ENCODE results near the gene NECAB2.
"Not testable (repeated sequence)": the region's sequence is repeated elsewhere in the genome, so short reads cannot be mapped to it uniquely, and the experiment has no call there.

NECAB2 gene

DNA sequence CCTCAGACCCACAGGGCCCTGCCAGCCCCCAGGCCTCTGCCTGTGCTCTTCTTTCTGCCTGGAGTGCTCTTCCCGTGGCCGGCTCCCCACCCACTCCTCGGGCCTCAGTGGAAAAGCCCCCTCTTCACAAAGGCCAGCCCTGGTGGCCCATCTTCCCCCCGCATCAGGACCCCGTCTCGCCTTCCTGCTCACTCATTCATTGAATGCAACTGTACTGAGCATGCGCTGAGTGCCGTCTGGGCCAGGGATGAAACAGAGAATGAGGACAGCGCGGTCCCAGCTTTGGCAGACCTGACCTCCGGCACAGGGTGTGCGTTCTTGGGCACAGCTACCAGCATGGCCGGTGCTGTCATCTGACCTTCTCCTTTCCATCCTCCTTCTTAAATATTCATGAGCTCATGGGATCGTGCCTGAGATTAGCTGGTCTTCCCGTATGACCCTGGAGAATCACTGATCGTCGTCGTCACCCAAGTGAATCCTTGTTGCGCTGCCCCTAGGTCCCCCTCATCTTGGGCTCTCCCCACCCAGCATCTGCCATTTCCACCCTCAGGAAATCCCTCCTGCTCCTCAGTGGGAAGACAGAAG is 31.4 kb upstream of the NECAB2 start:
- no peak for DNase-seq (ENCODE audit: low spot score)

DNA sequence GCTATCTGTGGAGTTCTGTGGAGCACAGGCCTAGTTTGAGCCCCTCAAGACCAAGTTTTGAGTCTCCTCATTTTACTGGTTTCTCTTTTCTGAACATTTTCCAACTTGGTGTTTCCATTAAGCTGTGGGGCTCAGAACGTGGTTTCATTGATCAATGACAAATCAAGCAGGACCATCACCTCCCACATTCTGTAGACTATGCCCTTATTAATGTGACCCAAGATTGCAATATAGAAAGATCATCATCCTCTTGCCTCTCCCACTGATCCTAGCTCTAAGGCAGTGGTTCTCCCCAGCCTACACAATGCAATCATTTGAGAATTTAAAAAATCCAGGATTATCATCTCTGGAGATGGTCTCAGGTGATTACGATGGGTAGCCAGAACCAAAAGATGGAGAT is 30.8 kb upstream of the NECAB2 start:
- no peak for DNase-seq (ENCODE audit: low spot score)

DNA sequence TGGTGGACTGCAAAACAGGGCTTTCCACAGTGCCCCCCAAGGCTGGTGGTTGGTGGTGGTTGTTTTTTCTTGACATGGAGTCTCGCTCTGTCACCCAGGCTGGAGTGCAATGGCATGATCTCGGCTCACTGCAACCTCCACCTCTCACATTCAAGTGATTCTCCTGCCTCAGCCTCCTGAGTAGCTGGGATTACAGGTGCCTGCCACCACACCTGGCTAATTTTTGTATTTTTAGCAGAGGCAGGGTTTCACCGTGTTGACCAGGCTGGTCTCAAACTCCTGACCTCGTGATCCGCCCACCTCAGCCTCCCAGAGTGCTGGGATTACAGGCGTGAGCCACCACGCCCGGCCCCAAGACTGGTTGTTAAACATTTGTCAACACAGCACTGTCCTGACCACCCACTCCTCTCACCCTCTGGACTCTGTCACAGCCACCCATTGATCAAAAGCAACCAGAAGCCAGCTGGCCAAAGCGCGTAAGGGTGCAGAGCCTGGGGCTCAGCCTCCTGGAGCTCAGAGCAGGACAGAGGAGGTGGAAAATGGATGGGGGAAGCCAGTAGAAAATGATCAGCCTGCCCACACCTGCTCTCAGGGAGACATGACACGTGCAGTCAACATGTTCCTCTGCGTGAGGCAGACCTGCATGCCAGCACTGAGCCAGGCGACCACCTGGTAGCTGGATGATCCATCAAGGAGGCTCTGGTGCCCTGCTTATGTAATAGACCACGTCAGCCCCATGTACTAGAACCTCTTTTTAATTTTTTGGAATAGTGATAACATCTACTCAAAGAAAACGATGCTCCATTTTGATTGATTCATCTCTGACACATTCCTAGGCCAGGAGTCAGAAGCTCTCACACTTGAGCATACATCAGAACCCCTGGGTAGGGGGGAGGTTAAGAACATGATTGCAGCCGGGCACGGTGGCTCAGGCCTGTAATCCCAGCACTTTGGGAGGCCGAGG is 29.8 kb upstream of the NECAB2 start:
- no peak for DNase-seq (ENCODE audit: low spot score)

DNA sequence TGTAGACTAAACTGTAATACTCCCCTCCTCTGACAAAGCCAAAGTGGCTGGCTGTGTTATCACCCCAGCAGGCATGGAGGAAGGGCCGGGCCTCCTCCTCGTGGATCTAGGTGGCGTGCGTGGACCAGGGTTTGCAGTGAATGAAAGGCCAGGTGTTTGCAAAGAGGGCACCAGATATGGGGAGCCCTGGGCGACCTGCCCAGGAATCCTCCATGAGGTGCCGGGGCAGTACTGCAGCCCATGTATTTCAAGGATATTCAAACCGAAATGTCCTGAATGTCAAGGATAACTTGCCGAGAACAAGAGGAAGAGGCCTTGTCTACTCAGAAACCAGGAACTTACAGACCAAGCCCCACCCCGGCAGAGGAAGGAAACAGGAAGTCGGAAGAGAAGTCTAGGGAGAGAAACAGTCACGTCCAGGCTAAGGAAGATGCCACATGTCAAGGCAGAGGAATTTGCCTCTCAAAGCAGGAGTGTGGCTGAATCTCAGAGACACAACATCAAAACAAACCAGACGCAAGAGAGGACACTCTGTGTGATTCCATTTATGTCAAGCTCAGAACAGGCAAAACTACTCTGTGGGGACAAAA is 28.7 kb upstream of the NECAB2 start:
- no peak for DNase-seq (ENCODE audit: low spot score)

DNA sequence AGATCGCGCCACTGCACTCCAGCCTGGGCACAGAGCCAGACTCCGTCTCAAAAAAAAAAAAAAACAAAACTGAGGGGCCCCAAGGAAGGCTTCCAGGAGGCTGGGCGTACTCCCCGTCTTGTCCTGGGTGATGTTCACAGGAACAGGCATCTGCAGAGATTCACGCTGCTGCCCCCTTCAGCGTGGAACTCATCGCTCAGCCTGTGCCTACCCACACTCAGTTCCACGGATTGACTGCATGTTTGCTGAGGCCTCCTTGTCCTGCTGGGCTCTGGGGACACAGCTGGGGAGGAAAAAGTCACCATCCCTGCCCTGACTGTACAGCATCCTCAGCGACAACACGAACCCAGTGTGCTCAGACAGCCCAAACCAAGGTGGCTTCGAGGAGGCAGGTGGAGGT is 27.9 kb upstream of the NECAB2 start:
- DNase-seq (ENCODE audit: low spot score), result no peak

DNA sequence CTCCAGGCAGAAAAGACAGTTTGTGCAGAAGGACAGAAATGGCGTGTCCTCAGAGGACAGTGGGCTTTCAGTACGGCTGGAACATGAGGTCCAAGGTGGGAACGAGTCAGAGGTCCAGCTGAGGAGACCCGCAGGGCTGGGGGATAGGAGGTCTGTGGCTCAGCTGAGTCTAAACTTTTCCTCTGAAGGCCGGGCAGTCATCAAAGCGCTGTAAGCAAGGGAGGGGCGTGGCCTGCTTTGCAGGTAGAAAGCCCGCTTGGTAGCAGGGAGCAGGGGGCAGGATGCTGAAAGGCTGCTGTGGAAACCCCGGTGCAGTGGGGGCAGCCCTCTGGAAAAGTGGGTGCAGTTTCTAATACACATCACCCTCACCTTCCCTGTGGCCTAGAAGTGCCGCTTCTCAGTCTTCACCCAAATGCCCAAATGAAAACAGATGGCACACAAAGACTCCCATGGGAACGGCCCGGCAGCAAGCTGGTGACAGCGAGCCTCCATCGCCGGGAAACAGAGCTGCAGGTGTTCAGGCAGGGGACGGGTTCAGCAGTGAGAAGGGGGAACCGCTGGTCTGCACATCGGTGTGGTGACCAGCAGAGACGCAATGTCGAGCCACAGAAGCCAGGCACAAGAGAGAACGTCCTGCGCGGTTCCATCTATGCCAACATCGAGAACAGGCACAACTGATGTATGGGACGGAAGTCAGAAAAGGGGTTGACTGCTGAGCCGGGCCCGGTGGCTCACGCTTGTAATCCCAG is 27.2 kb upstream of the NECAB2 start:
- no peak for DNase-seq (ENCODE audit: low spot score)

DNA sequence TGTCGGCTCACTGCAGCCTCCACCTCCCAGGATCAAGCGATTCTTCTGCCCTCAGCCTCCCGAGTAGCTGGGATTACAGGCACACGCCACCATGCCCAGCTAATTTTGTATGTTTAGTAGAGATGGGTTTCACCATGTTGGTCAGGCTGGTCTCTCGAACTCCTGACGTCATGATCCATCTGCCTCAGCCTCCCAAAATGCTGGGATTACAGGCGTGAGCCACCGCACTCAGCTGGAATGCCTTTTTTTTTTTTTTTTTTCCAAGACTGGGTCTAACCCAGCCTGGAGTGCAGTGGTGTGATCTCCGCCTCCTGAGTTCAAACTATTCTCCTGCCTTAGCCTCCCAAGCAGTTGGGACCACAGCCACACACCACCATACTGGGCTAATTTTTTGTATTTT is 26.5 kb upstream of the NECAB2 start:
- DNase-seq (ENCODE audit: low spot score), result not testable (repeated sequence)

DNA sequence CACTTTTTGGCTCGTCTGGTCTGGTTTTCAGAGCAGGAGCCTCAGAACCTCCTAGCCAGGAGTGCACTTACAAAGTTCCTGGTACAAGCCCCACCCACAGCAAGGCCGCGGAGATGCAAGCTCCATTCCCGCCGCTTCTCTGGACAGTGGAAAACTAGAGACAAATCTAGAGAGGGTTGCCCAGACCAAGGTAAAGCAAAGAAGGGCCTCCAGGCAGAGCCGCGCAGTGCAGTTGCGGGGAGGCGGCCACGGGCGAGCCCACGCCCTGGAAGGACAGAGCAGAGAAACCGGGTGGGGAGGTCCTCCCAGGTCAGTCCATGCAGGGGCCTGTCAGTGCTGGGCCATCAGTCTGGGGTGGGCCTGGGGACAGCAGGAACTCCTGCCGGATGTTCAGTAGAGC is 26.0 kb upstream of the NECAB2 start:
- DNase-seq (ENCODE audit: low spot score), result no peak

DNA sequence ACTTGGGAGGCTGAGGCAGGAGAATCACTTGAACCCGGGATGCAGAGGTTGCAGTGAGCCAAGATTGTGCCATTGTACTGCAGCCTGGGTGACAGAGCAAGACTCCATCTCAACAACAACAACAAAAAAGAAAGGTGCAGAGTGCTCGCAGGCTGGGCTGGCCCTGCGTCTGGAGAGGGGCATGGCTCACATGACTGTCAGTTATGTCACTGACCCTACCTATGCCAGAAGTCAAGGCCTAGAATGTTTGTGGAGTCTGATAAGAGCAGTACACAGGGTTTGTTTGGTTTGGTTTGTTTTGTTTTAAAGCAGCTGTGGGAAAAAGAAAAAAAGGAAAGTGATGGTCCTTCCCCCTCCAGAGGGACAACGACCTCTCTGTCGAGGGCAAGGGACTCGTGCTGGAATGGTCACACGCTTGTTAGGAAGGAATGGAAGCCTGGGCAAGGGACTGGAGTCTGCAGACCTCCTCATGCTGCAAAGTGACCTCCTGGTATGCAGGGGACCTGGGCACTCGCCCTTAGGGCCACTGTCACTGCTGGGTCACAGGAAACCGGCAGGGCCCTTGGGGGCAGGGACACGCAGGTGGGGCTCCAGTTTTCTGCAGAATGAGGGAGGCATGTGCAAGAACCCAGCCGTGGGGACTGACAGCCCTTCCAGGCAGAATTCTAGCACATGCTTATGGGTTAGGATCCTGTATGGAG is 25.1 kb upstream of the NECAB2 start:
- no peak for DNase-seq (ENCODE audit: low spot score)

DNA sequence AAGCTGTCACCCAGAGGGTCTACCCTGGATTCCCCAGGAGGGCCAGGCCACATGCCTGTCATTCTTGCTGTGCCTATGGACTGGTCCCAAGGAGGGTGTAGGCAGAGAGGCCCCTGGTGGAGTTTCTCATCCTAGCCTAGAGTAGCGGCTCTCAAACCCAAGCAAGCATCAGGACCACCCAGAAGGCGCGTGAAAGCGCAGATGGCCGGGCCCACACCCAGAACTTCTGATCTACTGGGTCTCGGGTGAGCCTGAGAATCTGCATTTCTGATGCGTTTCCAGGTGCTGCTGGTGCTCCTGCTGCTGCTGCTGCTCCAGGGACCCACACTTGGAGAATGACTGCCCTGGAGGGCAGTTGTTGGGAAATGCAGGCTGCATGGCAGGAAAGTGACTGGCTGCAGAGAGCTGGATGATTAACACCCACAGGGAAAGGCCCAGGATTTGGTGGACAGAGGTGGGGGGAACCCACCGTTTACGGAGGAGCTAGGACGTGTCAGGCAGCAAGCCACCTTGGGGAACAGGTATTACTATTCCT is 24.5 kb upstream of the NECAB2 start:
- no peak for DNase-seq (ENCODE audit: low spot score)

DNA sequence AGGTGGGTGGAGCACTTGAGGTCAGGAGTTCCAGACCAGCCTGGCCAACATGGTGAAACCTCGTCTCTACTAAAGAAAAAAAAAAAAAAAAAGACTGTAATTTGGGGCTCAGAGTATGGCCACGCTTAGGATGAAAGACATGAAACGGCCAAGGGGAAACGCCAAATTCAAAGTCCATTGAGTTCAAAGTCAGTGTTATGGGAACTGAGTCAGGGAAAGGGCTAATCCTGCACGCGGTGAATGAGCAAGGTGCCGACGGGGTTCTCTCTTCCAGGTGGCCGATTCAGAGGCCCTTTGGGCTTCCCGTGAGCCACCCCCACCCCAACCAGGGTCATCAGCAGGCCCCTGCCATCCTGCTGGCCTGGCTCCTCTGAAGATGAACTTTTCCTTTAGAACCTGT is 22.5 kb upstream of the NECAB2 start:
- DNase-seq (ENCODE audit: low spot score), result no peak

DNA sequence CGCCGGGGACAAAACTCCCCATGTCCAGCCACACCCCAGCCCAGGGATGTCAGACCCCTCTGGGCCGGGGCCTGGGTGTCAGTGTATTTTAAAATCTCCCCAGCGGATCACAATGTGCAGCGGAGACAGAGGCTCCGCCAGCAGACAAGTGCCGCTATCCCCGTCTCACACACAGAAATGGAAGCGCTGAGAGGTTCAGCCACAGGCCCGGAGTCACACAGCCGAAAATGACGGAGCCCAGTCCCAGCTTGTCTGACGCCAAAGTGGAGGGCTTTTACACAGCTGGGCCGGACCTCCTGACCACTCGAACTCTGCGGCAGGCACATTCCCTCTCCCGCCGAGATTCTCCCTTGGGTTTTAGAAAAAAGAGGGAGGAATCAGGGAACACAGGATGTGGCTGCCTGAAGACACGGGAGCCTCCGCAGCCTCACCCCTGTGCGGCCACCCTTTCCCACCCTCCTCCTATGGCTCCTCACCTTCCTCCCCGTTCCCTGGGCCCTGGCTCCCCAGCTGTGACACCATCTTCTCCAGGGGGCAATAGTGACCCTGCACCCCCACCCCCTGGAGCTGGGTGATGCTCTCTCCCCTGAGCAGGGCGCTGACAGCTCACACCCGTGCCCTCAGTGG is 21.8 kb upstream of the NECAB2 start:
- DNase-seq (ENCODE audit: low spot score), result no peak

DNA sequence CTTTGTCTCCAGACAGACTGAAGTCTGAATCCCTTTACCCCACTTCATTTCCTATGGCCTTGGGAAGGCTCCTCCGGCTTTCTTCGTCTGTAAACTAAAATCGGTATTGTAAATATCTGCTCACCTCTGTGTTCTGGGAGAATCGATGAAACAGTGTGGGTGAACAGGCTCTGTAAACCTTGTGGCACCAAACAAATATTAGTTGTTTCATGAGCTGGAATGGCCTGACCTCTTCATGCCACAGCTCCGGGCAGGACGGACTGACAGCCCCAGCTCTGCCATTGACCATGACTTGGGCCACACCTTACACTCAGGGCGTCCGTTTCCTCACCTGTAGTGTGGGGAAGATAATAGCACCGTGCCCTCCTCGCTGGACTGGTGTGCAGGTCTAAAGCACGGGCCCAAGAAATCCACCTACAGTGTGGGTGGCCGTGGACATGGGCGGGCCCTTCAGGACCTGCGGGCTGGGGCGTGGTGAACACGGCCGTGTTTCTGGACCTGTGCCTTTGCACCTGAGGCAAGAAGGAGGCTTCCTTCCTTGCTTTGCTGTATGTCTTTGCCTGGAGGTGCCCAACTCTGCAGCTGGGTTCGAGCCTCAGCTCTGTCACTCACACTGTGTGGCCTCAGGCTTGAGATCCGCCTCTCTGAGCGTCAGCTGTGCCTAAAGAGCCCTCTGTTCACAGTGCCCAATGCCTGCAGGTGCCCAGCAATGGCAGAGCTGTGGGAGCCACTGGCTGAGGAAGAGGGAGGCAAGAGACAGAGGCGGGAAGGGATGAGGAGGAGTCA is 21.1 kb upstream of the NECAB2 start:
- no peak for DNase-seq (ENCODE audit: low spot score)

DNA sequence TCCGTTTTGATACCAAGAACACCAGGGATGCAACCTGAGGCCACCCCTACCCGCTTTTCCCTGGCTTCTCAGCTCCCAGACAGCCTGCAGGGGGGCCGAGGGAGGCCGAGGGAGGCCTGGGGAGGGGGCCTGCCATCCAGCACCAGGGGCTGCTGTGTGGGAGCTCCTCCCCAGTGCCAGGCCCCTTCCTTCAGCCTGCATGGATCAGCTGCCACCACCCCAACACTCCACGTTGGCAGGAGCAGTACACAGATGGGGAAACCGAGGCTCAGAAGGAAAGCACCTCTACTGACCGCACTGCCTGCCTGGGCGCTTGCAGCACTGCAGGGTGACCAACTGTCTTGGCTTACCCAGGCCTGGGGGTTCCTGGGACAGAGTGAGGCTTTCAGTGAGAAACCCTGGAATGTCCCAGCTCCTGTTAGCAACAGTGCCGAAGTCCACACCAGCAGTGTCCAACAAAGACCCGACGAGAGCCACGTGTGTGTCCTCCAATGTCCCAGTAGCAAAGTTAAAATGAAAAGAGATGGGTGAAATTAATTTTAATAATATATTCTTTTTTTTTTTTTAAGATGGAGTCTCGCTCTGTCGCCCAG is 20.3 kb upstream of the NECAB2 start:
- DNase-seq (ENCODE audit: low spot score), result no peak

DNA sequence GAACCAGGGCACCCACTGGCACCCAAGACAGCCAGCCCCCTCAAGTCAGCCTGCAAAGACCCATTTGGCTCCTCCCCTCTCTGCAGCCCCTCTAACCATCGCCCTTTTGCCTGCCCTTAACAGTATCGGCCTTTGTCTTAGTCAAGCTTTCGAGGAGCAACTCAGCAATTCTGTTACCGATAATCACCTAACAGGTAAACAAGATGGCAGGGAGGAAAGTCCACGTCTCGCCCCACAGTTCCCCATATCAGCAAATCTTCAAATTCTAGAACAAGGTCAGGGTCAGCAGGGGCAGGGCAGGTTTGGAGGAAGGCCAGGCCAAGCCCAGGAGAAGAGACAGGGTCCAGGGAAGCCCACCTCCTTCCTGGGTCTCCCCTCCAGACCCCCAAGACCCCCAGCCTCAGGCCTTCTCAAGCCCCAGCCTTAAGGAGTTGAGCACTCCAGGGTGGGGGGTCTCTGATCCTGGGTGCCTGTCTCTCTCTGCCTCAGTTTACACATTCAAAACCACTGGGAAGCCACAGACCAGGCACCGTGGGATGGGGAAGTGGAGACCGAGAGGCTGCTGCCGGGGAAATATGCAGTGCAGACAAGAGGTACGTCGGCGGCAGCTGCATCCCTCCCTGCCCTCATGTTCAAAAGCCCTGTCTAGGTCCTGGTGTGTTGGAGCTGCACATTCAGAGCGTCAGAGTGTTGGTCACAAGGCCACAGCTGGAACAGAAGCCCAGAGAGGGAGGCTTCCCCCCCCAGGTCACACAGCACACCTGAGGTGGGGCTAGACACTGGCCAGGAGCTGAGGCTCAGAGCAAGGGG is 18.9 kb upstream of the NECAB2 start:
- DNase-seq (ENCODE audit: low spot score), result no peak

DNA sequence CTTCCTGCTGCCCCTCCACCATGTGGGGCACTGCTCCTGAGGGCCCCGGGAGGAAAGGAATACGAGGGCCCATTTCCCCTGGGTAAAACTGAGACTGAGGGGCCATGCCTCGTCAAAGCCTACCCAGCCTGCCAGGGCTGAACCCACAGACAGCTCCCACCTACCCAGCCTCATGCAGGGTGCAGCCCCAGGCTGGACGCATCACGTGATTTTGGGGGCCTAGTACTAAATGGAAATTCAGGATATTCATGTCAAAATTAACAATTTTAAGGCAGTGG is 18.4 kb upstream of the NECAB2 start:
- DNase-seq (ENCODE audit: low spot score), result no peak

DNA sequence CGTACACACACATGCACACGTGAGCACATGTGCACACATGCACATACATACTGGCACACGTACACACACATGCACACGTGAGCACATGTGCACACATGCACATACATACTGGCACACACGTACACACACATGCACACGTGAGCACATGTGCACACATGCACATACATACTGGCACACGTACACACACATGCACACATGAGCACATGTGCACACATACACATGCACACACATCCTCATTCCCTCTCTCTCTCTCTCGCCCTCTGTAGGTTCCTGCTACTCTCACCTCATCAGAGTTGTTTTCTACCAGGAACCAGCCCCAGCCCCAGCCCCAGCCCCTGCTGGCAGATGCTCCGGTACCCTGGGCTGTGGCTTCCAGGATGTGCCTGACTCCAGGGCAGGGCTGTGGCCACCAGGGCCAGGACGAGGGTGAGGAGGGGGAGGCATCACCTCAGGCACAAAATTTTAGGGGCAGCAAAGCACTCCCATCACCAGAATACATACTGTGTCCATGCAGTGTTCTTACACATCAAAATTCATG is 17.1 kb upstream of the NECAB2 start:
- not testable (repeated sequence) for DNase-seq (ENCODE audit: low spot score)

DNA sequence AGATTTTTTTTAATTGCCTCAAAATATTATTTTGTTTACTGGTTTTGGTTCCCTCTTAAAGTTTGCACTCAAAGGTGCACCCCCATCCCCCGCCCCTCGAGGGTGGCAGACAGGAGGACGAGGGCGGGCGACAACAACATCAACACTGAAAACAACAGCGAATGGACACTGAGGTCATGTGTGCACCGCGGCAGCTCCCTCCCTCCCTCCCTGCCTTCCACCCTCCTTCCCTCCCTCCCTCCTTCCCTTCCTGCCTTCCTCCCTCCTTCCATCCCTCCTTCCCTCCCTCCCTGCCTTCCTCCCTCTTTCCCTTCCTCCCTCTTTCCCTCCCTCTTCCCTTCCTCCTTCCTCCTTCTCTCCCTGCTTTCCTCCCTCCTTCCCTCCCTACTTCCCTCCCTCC is 16.5 kb upstream of the NECAB2 start:
- DNase-seq (ENCODE audit: low spot score), result peak; percentile 51

DNA sequence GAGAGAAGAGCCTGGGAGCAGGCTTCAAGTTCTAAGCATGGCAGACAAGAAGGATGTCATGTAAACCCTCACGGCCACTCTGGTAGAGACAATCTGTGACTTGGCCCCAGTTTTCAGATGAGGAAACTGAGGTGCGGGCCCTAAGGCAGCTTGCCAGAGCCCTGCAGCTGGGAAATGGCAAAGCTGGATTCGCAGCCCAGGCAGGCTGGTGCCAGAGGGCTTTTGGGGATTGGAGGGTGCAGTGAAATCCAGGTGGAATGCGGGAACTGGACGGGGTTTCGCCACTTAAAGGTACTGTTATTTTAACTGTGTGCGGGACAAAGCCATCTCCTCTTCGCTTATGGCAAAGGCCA is 15.5 kb upstream of the NECAB2 start:
- no peak for DNase-seq (ENCODE audit: low spot score)

Data from globus pallidus (tissue), 1 donor.